Spleen (tissue), 7 donors: ENCODE data around the gene ARHGAP11B.
"Not testable (repeated sequence)": the region's sequence is repeated elsewhere in the genome, so short reads cannot be mapped to it uniquely, and the experiment has no call there.

ENCODE experiments used
- POLR2A ChIP-seq, 3 donors: fragments of 450-650 bp; IDR thresholded peaks; one replicate each; pipeline ENCODE4 v1.5.1; 2017; ENCODE audit warnings: antibody characterized with exemption in 3 of 3, mild to moderate bottlenecking in 1 of 3
- TF ChIP-seq, protein P1 (sequence below), 11 experiments: fragments of 200-600 bp in 7 of 11; fragments of 450-650 bp in 4 of 11; sonication (generic) in 4 of 11; IDR thresholded peaks in 8 of 11; conservative IDR thresholded peaks in 3 of 11; 1 replicate in 7 of 11; 2 replicates in 4 of 11; pipeline versions ENCODE4 v1.4.0 to v1.8.0; 2016 to 2021; ENCODE audit warnings: antibody characterized with exemption in 11 of 11, inconsistent platforms in 4 of 11, mild to moderate bottlenecking in 1 of 11
- donor health status: DM: no; HTN: no; CAD: no; lungs with moderate emphysema.
- donor health status: DM: no; HTN: no; CAD: no.
- donor health status: DM: no; HTN: no; CAD: no.

DNA sequence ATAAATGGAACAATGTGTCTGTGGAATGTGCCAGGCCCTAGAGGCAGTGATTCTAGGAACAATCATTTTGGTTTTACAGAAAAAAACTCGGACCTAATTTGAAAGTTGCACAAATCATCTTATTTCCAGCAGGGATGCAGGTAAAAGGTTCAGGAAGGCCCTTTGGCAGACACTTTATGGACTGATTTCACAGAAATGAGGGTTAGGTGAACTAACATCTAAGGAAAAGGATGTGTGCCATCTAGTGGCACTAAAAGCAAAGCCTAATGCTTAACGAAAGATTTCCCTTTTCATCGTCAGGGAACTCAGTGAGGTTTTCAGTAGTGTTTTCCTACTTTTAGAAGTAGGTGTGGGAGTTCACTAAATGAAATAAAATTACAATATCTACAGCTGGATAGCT, 4.6 kb upstream of the ARHGAP11B start:
- not testable (repeated sequence) for TF ChIP-seq POLR2A (IDR thresholded peaks at IDR 0.05)
- TF ChIP-seq, protein P1, sequence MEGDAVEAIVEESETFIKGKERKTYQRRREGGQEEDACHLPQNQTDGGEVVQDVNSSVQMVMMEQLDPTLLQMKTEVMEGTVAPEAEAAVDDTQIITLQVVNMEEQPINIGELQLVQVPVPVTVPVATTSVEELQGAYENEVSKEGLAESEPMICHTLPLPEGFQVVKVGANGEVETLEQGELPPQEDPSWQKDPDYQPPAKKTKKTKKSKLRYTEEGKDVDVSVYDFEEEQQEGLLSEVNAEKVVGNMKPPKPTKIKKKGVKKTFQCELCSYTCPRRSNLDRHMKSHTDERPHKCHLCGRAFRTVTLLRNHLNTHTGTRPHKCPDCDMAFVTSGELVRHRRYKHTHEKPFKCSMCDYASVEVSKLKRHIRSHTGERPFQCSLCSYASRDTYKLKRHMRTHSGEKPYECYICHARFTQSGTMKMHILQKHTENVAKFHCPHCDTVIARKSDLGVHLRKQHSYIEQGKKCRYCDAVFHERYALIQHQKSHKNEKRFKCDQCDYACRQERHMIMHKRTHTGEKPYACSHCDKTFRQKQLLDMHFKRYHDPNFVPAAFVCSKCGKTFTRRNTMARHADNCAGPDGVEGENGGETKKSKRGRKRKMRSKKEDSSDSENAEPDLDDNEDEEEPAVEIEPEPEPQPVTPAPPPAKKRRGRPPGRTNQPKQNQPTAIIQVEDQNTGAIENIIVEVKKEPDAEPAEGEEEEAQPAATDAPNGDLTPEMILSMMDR (IDR thresholded peaks at IDR 0.05 in 8 of 11, conservative IDR thresholded peaks at IDR 0.05 in 3 of 11): peak in 4 of 11 experiments; percentile 23 to 47 (median 28)
